Measurements from ENCODE around the gene RUNX2. TPM values are rescaled to one million over a fixed set of nuclear protein-coding genes. Genes with fewer than 3 reads are reported as not detected.

Gene RUNX2
- total RNA-seq, 1 donor from 2014 or later, result 0.79 TPM

DNA sequence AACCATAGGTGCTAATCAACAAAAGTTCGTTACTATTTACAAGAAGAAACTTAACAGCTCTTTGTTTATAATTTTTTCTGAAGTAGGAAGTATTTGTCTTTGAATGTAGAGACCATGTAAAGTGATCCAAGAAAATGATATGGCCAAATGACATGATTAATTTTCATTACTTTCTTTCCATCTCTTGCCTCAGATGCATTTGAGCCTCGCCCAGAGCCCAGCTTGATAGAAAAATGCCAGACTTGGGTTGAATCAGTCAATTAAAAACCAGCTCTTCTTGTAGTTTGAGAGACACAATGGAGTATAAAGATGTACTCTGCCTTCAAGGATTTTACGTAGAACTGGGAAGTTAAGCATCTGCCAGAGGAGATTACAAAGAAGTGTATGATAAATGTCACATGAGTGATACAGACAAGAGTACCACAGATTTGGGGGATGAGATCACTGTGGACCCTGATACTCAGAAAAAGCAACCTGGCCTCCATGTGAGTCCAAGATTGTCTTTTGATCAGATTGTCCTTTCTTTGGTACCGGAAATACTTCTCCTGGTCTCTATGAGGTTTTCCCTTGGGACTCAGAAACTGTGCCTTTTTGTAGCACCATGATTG is 142.1 kb downstream of the RUNX2 start:
- DNase-seq, result no peak

GRCh38 chr6:45472382-45472781 is 144.3 kb downstream of the RUNX2 start:
- DNase-seq, result peak; percentile 26
- intact Hi-C loops (cut with micrococcal nuclease), result no loop called here
- peak; percentile 79 for ATAC-seq

More for the DNA sequence above, 142.1 kb downstream of the RUNX2 start:
- intact Hi-C loops (cut with micrococcal nuclease), result no loop called here
- ATAC-seq, result no peak

DNA sequence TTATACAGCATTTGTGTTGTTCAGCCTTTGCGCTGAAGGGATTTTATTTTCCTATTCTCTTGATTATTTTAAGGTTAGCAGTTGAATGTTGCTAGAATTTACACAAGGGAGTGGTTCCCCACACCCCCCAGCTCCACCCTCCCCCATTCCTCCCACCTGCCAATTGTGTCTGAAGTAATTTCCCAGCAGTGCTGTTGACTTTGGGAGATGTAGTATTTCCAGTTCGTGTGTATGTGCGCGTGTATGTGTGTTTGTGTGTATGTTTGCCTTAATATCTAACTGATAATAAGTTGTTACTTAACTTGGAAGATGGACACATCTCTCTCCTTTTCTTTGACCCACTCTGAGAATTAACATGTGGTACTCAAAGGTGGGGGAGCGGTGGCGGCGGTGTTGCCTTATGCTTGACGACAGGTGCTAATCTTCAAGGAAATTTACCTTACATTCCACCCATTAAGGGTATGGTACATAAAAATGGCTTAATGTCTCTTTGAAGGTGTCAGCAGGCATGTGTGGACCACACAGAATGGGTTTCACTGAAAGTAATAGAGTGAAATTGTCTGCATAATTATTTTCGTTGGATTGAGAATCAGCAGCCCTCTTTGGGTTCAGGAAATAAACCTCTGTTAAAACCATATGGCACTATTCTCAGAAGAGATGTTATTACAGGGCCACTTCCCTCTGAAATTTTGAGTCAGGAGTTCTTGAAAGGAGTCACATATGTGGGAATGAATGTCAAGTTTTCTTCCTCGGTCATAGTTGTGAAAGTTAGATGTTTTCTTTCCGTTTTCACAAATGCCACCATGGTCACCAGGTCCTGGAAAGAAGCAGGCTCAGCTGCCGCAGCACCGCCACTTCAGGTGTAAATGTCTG is 145.2 kb downstream of the RUNX2 start:
- ATAC-seq, result no peak
- no peak for DNase-seq
- intact Hi-C loops (cut with micrococcal nuclease), result no loop called here

GRCh38 chr6:45474376-45474775 is 146.2 kb downstream of the RUNX2 start:
- DNase-seq, result no peak
- intact Hi-C loops (cut with micrococcal nuclease), result no loop called here
- ATAC-seq, result no peak

DNA sequence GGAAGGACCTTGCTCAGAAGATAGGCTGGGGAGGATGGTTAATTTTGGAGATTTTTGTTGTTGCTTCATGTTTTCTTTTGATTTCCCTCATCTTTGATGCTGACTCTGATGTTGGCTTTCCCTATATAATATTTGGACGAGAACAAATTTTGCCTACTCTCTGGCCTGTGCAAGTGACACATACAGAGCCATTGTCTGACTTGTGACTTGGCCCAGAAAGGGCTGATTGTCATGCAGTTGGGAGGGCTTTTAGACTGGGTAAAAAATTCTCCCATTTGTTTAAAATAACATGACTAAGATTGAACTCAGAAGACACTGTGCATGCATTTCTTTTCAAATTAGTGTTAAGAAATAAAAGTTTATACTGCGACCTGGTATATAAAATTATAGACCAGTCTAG is 148.2 kb downstream of the RUNX2 start:
- DNase-seq, result no peak
- no peak for ATAC-seq
- intact Hi-C loops (cut with micrococcal nuclease), result no loop called here

GRCh38 chr6:45477278-45477677 is 149.1 kb downstream of the RUNX2 start:
- DNase-seq (no peak), ATAC-seq (no peak)
- intact Hi-C loops (cut with micrococcal nuclease), result no loop called here

DNA sequence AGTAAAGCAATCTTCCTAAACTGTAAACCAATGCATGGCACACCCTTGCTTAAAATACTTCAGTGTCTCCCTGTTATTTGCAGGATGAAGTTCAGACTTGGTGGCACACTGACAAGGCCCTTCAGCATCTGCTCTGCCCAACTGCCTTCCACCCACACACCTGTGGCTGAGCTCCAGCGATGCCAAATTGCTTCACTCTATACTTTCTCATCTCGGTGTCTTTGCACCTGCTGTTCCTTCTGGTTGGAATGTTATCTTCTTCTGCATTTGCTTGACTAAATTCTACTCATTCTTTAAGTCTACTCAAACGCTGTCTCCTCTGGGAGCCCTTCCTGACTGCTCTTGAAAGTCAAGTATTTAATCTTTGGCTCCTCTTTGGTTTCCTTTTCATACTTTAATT is 149.7 kb downstream of the RUNX2 start:
- DNase-seq (no peak), ATAC-seq (no peak)
- intact Hi-C loops (cut with micrococcal nuclease), result no loop called here

DNA sequence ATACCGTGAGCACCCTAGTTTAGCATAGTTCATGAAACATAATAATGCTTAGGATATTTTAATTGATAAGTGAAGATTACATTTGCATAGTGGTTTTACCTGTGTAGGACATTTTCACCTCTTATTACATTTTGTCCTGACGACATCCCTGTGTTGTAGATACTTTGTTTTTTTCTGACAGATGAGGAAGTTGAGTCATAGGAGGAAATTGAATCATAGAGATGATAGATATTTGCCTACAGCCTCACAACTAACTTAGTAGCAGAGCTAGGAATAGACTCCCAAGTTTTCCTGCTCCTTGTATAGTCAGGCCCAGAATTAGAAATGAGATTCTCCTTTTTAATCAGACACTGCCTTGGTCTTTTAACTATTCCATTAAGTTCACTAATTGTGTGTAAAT is 150.1 kb downstream of the RUNX2 start:
- intact Hi-C loops (cut with micrococcal nuclease), result no loop called here
- ATAC-seq, result no peak

GRCh38 chr6:45479834-45480751 is 152.0 kb downstream of the RUNX2 start:
- intact Hi-C loops (cut with micrococcal nuclease), result no loop called here
- ATAC-seq (no peak), DNase-seq (no peak)

More for the DNA sequence above, 150.1 kb downstream of the RUNX2 start:
- DNase-seq, result no peak

GRCh38 chr6:45480752-45481415 is 152.8 kb downstream of the RUNX2 start:
- intact Hi-C loops (cut with micrococcal nuclease), result no loop called here
- ATAC-seq, result no peak
- no peak for DNase-seq

- DNase-seq (no peak), ATAC-seq (no peak)
- intact Hi-C loops (cut with micrococcal nuclease), result no loop called here
Measured at GRCh38 chr6:45483021-45483420, 154.9 kb downstream of the RUNX2 start.

- intact Hi-C loops (cut with micrococcal nuclease), result no loop called here
- no peak for DNase-seq
- no peak for ATAC-seq
Measured at GRCh38 chr6:45483501-45483900, 155.4 kb downstream of the RUNX2 start.

DNA sequence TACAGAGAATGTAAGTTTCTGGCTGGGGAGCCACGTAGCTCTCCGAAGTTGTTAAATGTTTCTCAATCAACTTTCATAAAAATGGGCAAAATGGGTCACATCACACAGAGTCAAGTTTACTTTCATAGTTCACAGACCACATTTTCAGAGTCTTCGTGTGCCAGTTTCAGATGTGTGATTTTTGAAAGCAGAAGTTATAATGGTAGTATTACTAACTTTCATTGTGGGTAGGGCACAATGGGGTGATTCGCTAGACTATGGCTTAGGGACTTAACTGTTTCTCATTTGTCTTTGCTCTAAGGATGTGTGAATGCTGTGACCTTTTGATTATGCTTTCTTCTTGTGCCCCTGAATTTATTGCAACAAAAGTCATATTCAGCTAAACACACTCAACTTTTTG is 158.6 kb downstream of the RUNX2 start:
- ATAC-seq (no peak), DNase-seq (no peak)
- intact Hi-C loops (cut with micrococcal nuclease), result no loop called here

DNA sequence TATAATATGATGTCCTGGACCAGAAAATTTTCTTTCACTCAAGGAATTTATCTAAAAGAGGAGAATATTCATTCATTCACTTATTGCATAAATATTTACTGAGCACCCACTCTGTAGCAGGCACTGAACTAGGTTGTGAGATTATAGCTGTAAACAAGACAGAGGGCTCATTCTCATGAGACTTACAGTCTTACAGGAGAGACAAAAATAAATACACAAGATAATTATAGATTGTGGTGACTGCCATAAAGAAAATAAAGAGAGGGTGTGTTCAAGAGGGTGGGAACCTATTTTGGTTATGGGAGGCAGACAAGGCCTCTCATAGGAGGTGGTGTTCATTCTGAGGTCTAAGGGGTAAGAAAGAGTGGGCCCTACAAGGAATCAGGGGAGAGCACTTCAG is 159.5 kb downstream of the RUNX2 start:
- intact Hi-C loops (cut with micrococcal nuclease), result no loop called here
- DNase-seq (no peak), ATAC-seq (peak; percentile 20)

DNA sequence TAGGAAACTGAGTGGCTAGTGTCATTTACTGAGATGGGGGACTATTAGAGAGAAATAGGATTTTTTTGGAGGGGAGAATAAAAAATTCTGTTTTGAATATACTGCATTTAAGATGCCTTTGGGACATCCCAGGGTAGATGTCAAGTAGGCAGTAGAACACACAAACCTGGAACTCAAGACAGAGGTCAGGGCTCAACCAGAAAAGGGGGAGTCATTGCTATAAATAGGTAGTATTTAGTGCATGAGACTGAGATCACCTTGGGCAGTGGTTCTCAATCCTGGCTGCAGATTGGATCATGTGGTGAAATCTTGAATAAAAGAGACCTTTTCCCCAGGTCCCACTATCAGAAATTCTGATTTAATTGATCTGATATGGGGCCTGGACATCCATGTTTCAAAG is 160.1 kb downstream of the RUNX2 start:
- ATAC-seq (no peak), DNase-seq (no peak)
- intact Hi-C loops (cut with micrococcal nuclease), result no loop called here

DNA sequence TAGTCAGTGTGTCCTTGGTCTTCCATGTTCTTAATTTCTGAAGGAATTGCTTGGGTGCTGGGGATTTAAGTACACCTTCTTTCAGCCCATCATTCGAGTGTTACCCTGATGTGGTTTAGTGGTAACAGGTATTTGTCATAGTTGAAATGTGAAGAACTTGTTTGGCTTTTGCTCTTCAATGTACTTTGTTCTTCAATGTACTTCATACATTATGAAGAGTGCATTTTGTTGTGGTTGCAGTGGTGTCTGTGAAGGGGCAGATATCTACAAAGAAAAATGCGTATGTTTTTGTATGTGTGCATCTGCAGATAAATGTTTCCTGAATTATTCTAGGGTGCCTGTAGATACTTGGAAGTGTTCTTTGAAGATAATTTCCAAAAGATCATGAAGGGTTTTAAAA is 160.8 kb downstream of the RUNX2 start:
- DNase-seq (no peak), ATAC-seq (no peak)
- intact Hi-C loops (cut with micrococcal nuclease), result no loop called here

DNA sequence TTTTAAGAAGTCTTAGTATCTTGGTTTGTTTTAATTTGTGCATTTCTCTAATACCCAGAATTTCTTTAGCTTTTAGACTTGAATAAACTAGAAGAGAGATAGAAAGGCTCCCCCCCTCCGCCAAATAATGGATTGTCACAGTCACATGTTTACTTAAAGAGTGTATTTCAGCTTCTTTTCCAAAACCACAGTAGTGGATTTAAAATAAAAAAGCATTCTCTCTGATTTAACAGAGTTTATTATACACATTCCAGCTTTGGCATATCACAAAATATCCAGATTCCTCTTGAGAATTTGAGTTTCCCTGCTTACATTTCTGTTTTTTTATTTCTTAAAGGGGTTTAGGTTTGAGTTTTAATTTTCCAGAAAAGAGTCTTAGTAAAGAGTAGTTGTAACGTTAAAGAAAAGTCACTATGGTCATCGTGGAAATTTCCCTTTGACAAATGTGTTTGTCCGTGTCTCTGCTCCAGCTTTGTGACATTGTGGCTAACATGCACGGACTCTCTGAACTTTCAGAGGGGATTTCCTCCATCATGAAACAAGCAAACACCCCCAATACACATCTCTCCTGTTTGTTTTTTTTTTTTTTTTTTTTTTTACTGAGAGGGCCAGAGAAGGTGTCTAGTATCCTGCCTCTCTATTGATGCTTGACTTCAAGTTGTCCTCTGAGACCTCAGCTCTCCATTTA is 163.1 kb downstream of the RUNX2 start:
- intact Hi-C loops (cut with micrococcal nuclease), result no loop called here
- ATAC-seq (no peak), DNase-seq (no peak)

- no peak for ATAC-seq
- intact Hi-C loops (cut with micrococcal nuclease), result no loop called here
- no peak for DNase-seq
Measured at GRCh38 chr6:45491874-45492273, 163.7 kb downstream of the RUNX2 start.

DNA sequence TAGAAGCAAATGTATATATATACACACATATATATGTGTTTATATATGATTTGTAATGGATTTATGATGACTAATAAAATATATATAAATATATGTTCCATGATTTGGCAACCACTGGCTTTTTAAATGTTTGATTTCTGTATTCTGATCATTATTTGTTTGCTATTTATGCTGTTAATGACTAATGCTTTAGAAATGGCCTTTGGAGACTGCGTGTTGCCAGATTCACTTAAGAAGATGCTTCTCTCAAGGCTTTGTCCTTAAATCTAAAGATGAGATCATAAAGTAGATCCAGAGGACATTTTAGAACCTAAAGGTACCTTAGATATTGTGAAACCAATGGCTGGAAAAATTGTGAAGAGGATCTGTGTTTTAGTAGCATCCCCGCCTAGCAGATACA is 165.6 kb downstream of the RUNX2 start:
- ATAC-seq (no peak), DNase-seq (no peak)
- intact Hi-C loops (cut with micrococcal nuclease), result no loop called here

Data from left ventricle myocardium superior (tissue), 1 donor.